Measurements from ENCODE around the gene ISM1. TPM values are rescaled to one million over a fixed set of nuclear protein-coding genes. Genes with fewer than 3 reads are reported as not detected.

The ISM1 gene
- polyA plus RNA-seq, 1 experiment: 0.25 TPM

GRCh38 chr20:13291157-13291556, 70.1 kb downstream of the ISM1 start:
- no peak overlapping the region for H3K4me3 ChIP-seq (ENCODE audit: low read depth, low read length)
- ChIA-PET POLR2A (no interaction called here), CTCF (interaction anchor here (1.5 to 1.9 kb wide), 2 partner anchors 11 to 15 kb away, joined by 3 to 8 read pairs; no protein-coding TSS in a partner anchor)
- TF ChIP-seq CTCF (IDR thresholded peaks at IDR 0.05; ENCODE audit: insufficient read depth, low read depth, low read length): no peak
- no peak for DNase-seq (ENCODE audit: low read depth)
- H3K27me3 ChIP-seq (ENCODE audit: control insufficient read depth, insufficient read depth, low read length): no peaks in the 10 kb centered on the region
- H3K36me3 ChIP-seq (ENCODE audit: control insufficient read depth, insufficient read depth, low read length): no peaks in the 10 kb centered on the region

DNA sequence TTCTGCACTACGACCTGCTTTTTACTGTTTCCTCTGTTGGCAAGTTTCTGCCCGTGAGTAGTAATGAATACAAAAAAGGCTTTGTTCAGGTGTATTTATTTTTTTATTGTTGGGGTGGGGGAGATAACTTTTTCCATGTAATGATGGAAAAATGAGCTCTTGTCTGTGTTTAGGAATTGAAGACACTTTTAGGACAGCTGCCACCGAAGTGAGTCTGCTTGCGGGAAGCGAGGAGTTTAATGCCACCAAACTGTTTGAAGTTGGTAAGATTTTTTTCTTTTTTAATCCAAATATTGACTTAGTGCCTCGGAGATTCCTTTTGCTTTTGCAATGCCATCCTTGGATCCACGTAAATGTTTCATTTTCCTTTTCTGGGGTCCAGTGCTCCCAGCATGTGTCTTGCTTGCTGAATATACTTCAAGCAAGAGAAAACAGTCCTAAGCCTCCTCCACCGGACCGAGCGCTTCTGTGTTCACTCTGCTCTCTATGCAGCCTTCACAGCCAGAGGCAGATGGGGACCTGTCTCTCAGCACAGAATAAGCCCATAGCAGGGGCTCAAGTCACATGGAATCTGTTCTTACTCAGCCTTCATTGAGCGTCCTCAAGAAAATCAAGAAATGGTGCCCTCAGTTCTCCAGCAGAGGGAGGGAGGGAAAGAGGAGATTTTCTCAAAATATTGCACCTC, 71.3 kb downstream of the ISM1 start:
- Histone ChIP-seq H3K4me3 (ENCODE audit: low read depth, low read length) (no peak overlapping the region), H3K36me3 (ENCODE audit: control insufficient read depth, insufficient read depth, low read length) (no peaks in the 10 kb centered on the region), H3K27me3 (ENCODE audit: control insufficient read depth, insufficient read depth, low read length) (no peaks in the 10 kb centered on the region)
- ChIA-PET POLR2A (no interaction called here), CTCF (interaction anchor here (1.9 kb wide), 1 partner anchor 10 kb away, joined by 8 read pairs; no protein-coding TSS in a partner anchor)
- no peak for TF ChIP-seq CTCF (IDR thresholded peaks at IDR 0.05; ENCODE audit: insufficient read depth, low read depth, low read length)
- no peak for DNase-seq (ENCODE audit: low read depth)

GRCh38 chr20:13294522-13294921, 73.4 kb downstream of the ISM1 start:
- no peak overlapping the region for H3K4me3 ChIP-seq (ENCODE audit: low read depth, low read length)
- CTCF ChIA-PET: interaction anchor here (2.0 kb wide), 1 partner anchor 8 kb away, joined by 9 read pairs; no protein-coding TSS in a partner anchor
- H3K36me3 ChIP-seq (ENCODE audit: control insufficient read depth, insufficient read depth, low read length): no peaks in the 10 kb centered on the region
- no peaks in the 10 kb centered on the region for H3K27me3 ChIP-seq (ENCODE audit: control insufficient read depth, insufficient read depth, low read length)
- TF ChIP-seq CTCF (IDR thresholded peaks at IDR 0.05; ENCODE audit: insufficient read depth, low read depth, low read length): no peak
- POLR2A ChIA-PET: interaction anchor here (0.5 kb wide), 1 partner anchor 416 kb away, joined by 4 read pairs; no protein-coding TSS in a partner anchor
- DNase-seq (ENCODE audit: low read depth): no peak

DNA sequence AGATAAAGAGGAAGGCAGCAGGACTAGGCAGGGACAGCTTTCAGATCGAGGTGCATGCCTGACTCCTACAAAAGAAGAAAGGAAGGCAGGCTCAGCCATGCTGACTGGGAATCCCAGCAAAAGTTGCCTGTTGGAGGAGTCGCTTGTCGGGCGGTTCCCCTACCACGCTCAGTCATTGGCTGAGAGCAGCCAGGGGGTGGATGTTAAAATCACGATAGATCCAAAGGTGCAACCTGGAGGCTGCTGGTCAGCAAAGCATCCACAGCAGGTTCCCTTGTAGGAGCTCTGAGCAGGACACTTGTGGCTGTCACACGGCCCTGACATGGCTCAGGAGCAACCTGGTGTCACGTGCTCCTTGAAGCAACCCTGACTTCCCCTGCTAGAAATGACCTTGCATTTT, 74.6 kb downstream of the ISM1 start:
- CTCF ChIA-PET: no interaction called here
- no peak for DNase-seq (ENCODE audit: low read depth)
- H3K27me3 ChIP-seq (ENCODE audit: control insufficient read depth, insufficient read depth, low read length): no peaks in the 10 kb centered on the region
- no peak for TF ChIP-seq CTCF (IDR thresholded peaks at IDR 0.05; ENCODE audit: insufficient read depth, low read depth, low read length)
- no peaks in the 10 kb centered on the region for H3K36me3 ChIP-seq (ENCODE audit: control insufficient read depth, insufficient read depth, low read length)
- POLR2A ChIA-PET: no interaction called here
- no peak overlapping the region for H3K4me3 ChIP-seq (ENCODE audit: low read depth, low read length)

GRCh38 chr20:13296070-13296469, 75.0 kb downstream of the ISM1 start:
- H3K36me3 ChIP-seq (ENCODE audit: control insufficient read depth, insufficient read depth, low read length): no peaks in the 10 kb centered on the region
- no peak overlapping the region for H3K4me3 ChIP-seq (ENCODE audit: low read depth, low read length)
- no peak for TF ChIP-seq CTCF (IDR thresholded peaks at IDR 0.05; ENCODE audit: insufficient read depth, low read depth, low read length)
- no peaks in the 10 kb centered on the region for H3K27me3 ChIP-seq (ENCODE audit: control insufficient read depth, insufficient read depth, low read length)
- ChIA-PET CTCF (no interaction called here), POLR2A (no interaction called here)
- no peak for DNase-seq (ENCODE audit: low read depth)
